ENCODE data around the gene RNF19B.

DNA sequence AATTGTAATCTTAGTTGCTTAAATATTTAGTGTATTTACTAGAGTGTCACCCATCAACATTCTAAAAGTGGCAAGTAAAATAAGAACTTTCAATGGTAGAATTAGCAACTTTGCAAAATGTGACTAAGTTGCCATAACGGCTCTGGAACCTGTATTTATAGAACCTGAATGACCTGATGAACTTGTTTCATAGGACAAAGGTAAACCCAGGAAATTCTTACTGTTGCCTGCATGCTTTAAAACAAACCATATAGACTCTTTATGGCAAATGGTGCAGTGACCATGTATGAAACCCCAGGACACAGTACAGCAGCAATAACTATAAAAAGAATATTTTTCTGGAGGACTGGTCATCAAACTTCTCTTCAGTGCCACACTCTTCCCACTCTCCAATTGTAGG lies 49.2 kb upstream of the RNF19B start:
- TF ChIP-seq CTCF (IDR thresholded peaks at IDR 0.05) (no peak), POLR2A (IDR thresholded peaks at IDR 0.05) (no peak), EP300 (IDR thresholded peaks at IDR 0.05) (no peak)

Data from tibial nerve (tissue), 4 donors.